Renal cortex interstitium (tissue), 11 donors: ENCODE results near the gene FBRSL1. TPM values are rescaled to one million over a fixed set of nuclear protein-coding genes. Genes with fewer than 3 reads are reported as not detected.
"Not testable (repeated sequence)": the region's sequence is repeated elsewhere in the genome, so short reads cannot be mapped to it uniquely, and the experiment has no call there.

Experiments used
- DNase-seq, 11 donors: peaks; one replicate each; pipeline ENCODE4 v3.0.0-alpha.2; 2013; ENCODE audit warnings: low read depth in 9 of 11, low spot score in 4 of 11; ENCODE audit errors: extremely low read depth in 1 of 11
- polyA plus RNA-seq, 3 donors: library from polyadenylated mRNA; unstranded; fragments of 120-200 nt; gene quantifications; one replicate each; pipeline ENCODE4 v1.2.1, GENCODE V29; 2013; ENCODE audit not compliant: insufficient read length in 3 of 3

The FBRSL1 gene
- polyA plus RNA-seq, 3 donors = 41.9 to 84.7 (median 70.4) TPM

- no peak for DNase-seq
Observed at GRCh38 chr12:132528564-132529106, 38.7 kb downstream of the FBRSL1 start.

- DNase-seq = no peak
Observed at GRCh38 chr12:132529156-132529839, 39.3 kb downstream of the FBRSL1 start.

- DNase-seq = no peak
Observed at GRCh38 chr12:132529906-132530305, 40.0 kb downstream of the FBRSL1 start.

GRCh38 chr12:132530447-132530846 is 40.5 kb downstream of the FBRSL1 start:
- no peak for DNase-seq

- no peak for DNase-seq
Observed at GRCh38 chr12:132530851-132531250, 40.9 kb downstream of the FBRSL1 start.

- not testable (repeated sequence) for DNase-seq
Observed at GRCh38 chr12:132532711-132533583, 43.0 kb downstream of the FBRSL1 start.

- DNase-seq = no peak
Observed at GRCh38 chr12:132533584-132533958, 43.6 kb downstream of the FBRSL1 start.

GRCh38 chr12:132534076-132534475 is 44.1 kb downstream of the FBRSL1 start:
- no peak for DNase-seq

- DNase-seq = peak in 1 of 11 donors; percentile 53
Observed at GRCh38 chr12:132535019-132535418, 45.1 kb downstream of the FBRSL1 start.

GRCh38 chr12:132536102-132536876 is 46.3 kb downstream of the FBRSL1 start:
- no peak for DNase-seq

- DNase-seq = no peak
Observed at GRCh38 chr12:132537049-132537448, 47.1 kb downstream of the FBRSL1 start.

- no peak for DNase-seq
Observed at GRCh38 chr12:132537836-132538662, 48.1 kb downstream of the FBRSL1 start.

GRCh38 chr12:132538663-132538990 is 48.7 kb downstream of the FBRSL1 start:
- no peak for DNase-seq

GRCh38 chr12:132539016-132539773 is 49.2 kb downstream of the FBRSL1 start:
- DNase-seq = no peak

GRCh38 chr12:132540436-132540835 is 50.5 kb downstream of the FBRSL1 start:
- DNase-seq = no peak

GRCh38 chr12:132541200-132541599 is 51.2 kb downstream of the FBRSL1 start:
- no peak for DNase-seq

GRCh38 chr12:132541996-132542395 is 52.0 kb downstream of the FBRSL1 start:
- DNase-seq = no peak

- DNase-seq = no peak
Observed at GRCh38 chr12:132542661-132543060, 52.7 kb downstream of the FBRSL1 start.
